Nephron progenitor cell (in vitro differentiated cells): ENCODE results near the gene QRICH1.

Experiments used
- DNase-seq: peaks from one replicate; pipeline ENCODE4 v3.0.0; 2021
- H3K27ac Mint-ChIP-seq: 2 replicates; pipeline ENCODE4 v1.8.0; 2021; ENCODE audit warnings: mild to moderate bottlenecking, moderate library complexity, mixed read lengths
- H3K27me3 Mint-ChIP-seq: 2 replicates; pipeline ENCODE4 v1.8.0; 2021; ENCODE audit warnings: mild to moderate bottlenecking, low read depth, mixed read lengths; ENCODE audit not compliant: poor library complexity
- H3K36me3 Mint-ChIP-seq: 2 replicates; pipeline ENCODE4 v1.8.0; 2021; ENCODE audit warnings: low read depth, mixed read lengths
- H3K4me1 Mint-ChIP-seq: 2 replicates; pipeline ENCODE4 v1.8.0; 2021; ENCODE audit warnings: mixed read lengths
- H3K4me3 Mint-ChIP-seq: 2 replicates; pipeline ENCODE4 v1.8.0; 2021; ENCODE audit warnings: mild to moderate bottlenecking, moderate library complexity, mixed read lengths
- H3K9me3 Mint-ChIP-seq: 2 replicates; pipeline ENCODE4 v1.8.0; 2021; ENCODE audit warnings: mild to moderate bottlenecking, moderate library complexity, mixed read lengths
- TF ChIP-seq, protein P1 (sequence below): fragments of 200-600 bp; sonication (generic); IDR thresholded peaks from 2 replicates; pipeline ENCODE4 v1.5.0; 2021; ENCODE audit warnings: antibody characterized with exemption

QRICH1 gene

DNA sequence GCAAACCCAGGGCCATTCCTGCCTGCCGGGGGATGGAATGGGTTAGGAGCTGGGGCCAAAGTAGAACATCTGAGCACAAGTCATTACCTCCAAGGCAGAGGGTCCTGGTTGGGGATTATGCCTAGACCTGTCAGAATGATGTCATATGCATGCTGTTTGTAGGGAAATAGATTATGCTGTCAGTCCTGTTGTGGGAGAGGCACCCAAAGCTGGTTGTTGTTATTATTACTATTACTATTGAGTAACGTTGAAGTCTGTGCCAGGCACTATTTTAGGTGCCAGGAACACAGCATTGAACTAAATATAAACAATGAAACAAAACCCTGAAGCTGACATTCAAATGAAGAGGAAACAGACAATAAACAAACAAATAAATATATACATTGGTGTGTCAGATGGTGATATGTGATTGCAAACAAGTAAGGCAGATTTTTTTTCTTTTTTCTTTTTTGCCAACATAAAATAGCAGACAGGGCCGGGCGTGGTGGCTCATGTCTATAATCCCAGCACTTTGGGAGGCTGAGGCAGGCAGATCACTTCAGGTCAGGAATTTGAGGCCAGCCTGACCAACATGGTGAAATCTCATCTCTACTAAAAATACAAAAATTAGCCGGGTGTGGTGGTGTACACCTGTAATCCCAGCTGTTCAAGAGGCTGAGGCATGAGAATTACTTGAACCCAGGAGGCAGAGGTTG is 101.9 kb downstream of the QRICH1 start:
- peaks cover 7% of the 10 kb centered on the region for H3K27me3 Mint-ChIP-seq
- no peak for DNase-seq
- TF ChIP-seq, protein P1, sequence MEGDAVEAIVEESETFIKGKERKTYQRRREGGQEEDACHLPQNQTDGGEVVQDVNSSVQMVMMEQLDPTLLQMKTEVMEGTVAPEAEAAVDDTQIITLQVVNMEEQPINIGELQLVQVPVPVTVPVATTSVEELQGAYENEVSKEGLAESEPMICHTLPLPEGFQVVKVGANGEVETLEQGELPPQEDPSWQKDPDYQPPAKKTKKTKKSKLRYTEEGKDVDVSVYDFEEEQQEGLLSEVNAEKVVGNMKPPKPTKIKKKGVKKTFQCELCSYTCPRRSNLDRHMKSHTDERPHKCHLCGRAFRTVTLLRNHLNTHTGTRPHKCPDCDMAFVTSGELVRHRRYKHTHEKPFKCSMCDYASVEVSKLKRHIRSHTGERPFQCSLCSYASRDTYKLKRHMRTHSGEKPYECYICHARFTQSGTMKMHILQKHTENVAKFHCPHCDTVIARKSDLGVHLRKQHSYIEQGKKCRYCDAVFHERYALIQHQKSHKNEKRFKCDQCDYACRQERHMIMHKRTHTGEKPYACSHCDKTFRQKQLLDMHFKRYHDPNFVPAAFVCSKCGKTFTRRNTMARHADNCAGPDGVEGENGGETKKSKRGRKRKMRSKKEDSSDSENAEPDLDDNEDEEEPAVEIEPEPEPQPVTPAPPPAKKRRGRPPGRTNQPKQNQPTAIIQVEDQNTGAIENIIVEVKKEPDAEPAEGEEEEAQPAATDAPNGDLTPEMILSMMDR, result no peak
- peaks cover 33% of the 10 kb centered on the region for H3K4me1 Mint-ChIP-seq
- H3K4me3 Mint-ChIP-seq, result peak overlapping the region; percentile 72
- peaks cover 6% of the 10 kb centered on the region for H3K36me3 Mint-ChIP-seq
- no peak overlapping the region for H3K27ac Mint-ChIP-seq
- H3K9me3 Mint-ChIP-seq, result no peaks in the 10 kb centered on the region

DNA sequence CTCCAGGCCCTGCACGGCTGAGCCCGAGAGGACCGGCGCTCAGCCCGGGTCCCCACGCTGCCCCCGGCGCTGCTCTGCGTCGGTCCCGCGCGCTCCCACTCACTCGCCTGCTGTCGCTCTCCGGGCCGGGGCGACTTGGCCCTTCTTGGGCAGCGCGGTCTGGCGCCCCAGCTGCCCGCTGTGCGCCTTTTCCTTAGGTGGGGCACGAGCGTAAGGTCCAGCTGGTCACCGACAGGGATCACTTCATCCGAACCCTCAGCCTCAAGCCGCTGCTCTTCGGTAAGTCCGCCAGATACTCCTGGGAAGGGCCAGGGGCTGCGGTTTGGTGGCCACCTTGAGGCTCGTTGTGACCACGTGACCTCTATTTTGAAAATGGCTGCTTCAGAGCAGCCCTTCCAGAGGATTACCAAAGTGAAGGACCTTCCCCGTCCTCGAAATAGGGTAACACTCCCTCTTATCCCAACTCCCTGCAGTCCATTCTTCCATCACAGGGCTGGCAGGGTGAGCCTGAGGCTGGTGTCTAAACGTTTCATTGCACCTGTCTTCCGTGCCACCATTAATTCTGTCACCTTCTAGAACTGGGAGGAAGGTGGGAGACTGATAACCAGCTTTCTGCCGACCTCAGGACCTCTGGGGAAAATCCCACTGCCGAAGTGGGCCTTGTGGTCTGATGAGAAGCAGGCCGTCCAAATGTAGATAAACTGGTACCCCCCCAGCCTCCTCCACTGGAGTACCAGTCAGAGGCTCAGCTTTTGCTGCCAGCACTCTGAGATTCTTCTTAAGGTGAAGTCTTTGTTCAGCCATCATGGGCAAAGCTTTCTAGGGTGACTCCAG is 103.0 kb downstream of the QRICH1 start:
- Mint-ChIP-seq H3K4me3 (peak overlapping the region; percentile 88), H3K9me3 (no peaks in the 10 kb centered on the region), H3K4me1 (peaks cover 33% of the 10 kb centered on the region), H3K27ac (no peak overlapping the region), H3K36me3 (peaks cover 6% of the 10 kb centered on the region), H3K27me3 (peaks cover 7% of the 10 kb centered on the region)
- TF ChIP-seq, protein P1, result no peak
- DNase-seq, result peak; percentile 39

DNA sequence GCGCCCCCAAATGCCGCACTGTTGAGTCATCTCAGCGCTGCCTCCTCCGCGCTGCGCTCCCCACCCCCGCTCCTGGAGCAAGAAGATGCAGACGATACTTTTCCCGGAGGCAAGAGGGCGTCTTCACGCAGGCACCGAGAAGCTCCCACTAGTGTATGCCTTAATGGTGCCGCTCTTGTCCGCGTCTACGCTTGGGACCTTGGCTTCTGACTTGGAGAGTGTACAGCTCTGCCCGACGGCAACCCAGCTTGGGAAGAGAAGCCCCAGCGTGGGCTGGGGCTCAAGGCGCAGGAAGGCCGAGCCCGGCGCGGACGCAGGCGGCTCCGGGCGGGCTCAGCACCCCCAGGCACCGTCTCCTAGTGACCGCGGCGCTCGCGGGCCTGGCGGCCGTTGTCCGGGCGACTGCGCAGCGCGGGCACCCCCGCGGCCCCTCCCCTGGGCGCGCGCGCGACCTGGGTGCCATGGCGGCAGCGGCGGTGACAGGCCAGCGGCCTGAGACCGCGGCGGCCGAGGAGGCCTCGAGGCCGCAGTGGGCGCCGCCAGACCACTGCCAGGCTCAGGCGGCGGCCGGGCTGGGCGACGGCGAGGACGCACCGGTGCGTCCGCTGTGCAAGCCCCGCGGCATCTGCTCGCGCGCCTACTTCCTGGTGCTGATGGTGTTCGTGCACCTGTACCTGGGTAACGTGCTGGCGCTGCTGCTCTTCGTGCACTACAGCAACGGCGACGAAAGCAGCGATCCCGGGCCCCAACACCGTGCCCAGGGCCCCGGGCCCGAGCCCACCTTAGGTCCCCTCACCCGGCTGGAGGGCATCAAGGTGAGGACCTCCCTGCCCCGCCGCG is 103.9 kb downstream of the QRICH1 start, which contains the start of gene P4HTM:
Gene P4HTM (plus strand): TSS at position 446 of the 840 bp plus-strand sequence. CDS start 16 bp downstream, at position 462.
- TF ChIP-seq, protein P1, result peak; percentile 10
- Mint-ChIP-seq H3K9me3 (no peaks in the 10 kb centered on the region), H3K27me3 (peaks cover 7% of the 10 kb centered on the region), H3K4me3 (peak within 1 kb of the TSS; percentile 93), H3K27ac (peak within 1 kb of the TSS; percentile 98), H3K36me3 (peaks cover 6% of the 10 kb centered on the region), H3K4me1 (peaks cover 33% of the 10 kb centered on the region)
- DNase-seq, result peak; percentile 78

DNA sequence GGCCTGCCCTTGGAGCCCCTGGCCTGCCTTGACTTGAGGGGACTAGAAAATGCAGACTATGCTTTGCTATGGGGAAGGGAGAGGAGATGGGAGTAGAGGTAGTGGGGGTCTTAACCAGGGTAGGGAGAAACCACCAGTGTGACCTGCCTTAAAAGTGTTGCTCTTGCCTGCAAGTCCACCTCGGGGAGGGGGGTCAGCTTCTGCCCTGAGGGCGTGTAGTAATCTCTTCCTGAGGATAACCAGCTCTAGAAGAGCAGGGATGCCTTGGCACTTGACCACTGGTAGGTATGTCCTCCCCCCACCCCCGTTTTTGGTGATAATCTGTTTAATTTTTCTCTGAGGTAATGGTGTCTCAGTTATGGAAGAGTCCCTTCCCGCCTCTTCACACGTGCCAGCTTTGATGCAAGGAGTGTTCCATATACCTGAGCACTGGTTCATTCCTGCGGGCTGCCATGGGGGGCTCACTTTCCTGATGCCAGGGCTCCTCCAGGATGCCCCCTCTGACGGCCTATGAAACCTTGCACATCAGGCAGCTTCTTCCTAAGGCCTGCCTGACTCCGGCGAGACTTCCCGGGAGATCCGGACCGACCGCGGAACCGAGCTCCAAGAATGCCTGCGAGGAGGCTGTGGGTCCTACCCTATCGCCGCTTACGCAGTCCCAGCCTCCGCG is 104.6 kb downstream of the QRICH1 start:
- Mint-ChIP-seq H3K9me3 (no peaks in the 10 kb centered on the region), H3K36me3 (peaks cover 4% of the 10 kb centered on the region), H3K4me3 (peak overlapping the region; percentile 93), H3K27me3 (peaks cover 7% of the 10 kb centered on the region), H3K4me1 (peaks cover 33% of the 10 kb centered on the region), H3K27ac (peak overlapping the region; percentile 98)
- TF ChIP-seq, protein P1, result no peak
- no peak for DNase-seq

DNA sequence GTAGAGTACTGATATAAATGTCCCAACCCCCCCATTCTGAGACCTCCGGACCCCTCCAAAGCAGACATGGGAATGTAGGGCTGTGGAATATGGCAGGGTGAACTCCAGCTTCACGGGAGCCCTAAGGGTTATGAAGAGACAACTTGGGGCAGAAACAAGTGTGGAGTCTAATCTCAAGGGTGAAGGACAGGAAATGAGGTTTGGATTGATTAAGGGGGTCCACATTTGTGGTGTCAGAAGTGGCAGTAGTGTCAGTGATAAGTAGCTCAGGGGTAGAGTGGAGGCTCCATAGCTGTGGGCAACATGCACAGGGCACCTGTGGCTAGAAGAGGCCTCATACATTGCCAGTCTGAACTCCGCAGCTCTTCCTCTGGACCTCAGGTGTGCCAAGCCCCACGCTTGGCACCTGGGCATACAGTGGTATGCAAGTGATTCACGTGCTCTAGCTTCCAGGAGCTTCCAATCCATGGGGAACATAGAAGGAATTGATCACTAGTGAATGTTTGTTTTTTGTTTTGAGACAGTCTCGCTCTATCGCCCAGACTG is 108.0 kb downstream of the QRICH1 start:
- TF ChIP-seq, protein P1, result no peak
- no peak overlapping the region for H3K4me3 Mint-ChIP-seq
- H3K9me3 Mint-ChIP-seq, result no peaks in the 10 kb centered on the region
- peaks cover 20% of the 10 kb centered on the region for H3K36me3 Mint-ChIP-seq
- no peak for DNase-seq
- H3K27me3 Mint-ChIP-seq, result peaks cover 5% of the 10 kb centered on the region
- H3K27ac Mint-ChIP-seq, result peak overlapping the region; percentile 94
- peaks cover 20% of the 10 kb centered on the region for H3K4me1 Mint-ChIP-seq
